LNCAP (cell line): ENCODE results near the gene NCOA3.

Experiments
- CTCF ChIP-seq: fragments of 450-650 bp; IDR thresholded peaks from 2 replicates; pipeline ENCODE4 v1.5.1; 2017; ENCODE audit warnings: mild to moderate bottlenecking

NCOA3 gene

GRCh38 chr20:47664744-47665143 is 163.1 kb downstream of the NCOA3 start:
- no peak for TF ChIP-seq CTCF

GRCh38 chr20:47665221-47665991 is 163.7 kb downstream of the NCOA3 start:
- no peak for TF ChIP-seq CTCF

GRCh38 chr20:47666304-47666703 is 164.6 kb downstream of the NCOA3 start:
- no peak for TF ChIP-seq CTCF

GRCh38 chr20:47667086-47667485 is 165.4 kb downstream of the NCOA3 start:
- no peak for TF ChIP-seq CTCF

GRCh38 chr20:47667531-47668312 is 166.0 kb downstream of the NCOA3 start:
- no peak for TF ChIP-seq CTCF

- no peak for TF ChIP-seq CTCF
Observed at GRCh38 chr20:47668313-47669151, 166.8 kb downstream of the NCOA3 start.

- TF ChIP-seq CTCF = no peak
Observed at GRCh38 chr20:47669152-47669425, 167.4 kb downstream of the NCOA3 start.
